Measurements from ENCODE around the gene CEMIP. TPM values are rescaled to one million over a fixed set of nuclear protein-coding genes. Genes with fewer than 3 reads are reported as not detected.

CEMIP gene
- total RNA-seq, 1 donor from 2014 or later, result 0.44 TPM

GRCh38 chr15:80925597-80926059, 146.5 kb downstream of the CEMIP start:
- H3K4me1 ChIP-seq, result no peaks in the 10 kb centered on the region
- no peak overlapping the region for H3K27ac ChIP-seq (replicated peaks)
- DNase-seq, result no peak
- TF ChIP-seq CTCF (IDR thresholded peaks at IDR 0.05; ENCODE audit: borderline replicate concordance), result no peak
- intact Hi-C loops (cut with micrococcal nuclease), result no loop called here
- H3K9me3 ChIP-seq (replicated peaks), result no peaks in the 10 kb centered on the region
- H3K4me3 ChIP-seq, result no peak overlapping the region
- H3K36me3 ChIP-seq, result no peaks in the 10 kb centered on the region
- no peaks in the 10 kb centered on the region for H3K27me3 ChIP-seq (ENCODE audit: low read depth)

GRCh38 chr15:80926126-80926525, 147.0 kb downstream of the CEMIP start:
- Histone ChIP-seq H3K36me3 (no peaks in the 10 kb centered on the region), H3K27me3 (ENCODE audit: low read depth) (no peaks in the 10 kb centered on the region), H3K4me1 (no peaks in the 10 kb centered on the region), H3K4me3 (no peak overlapping the region), H3K27ac (replicated peaks) (no peak overlapping the region), H3K9me3 (replicated peaks) (no peaks in the 10 kb centered on the region)
- intact Hi-C loops (cut with micrococcal nuclease), result no loop called here
- DNase-seq, result no peak
- TF ChIP-seq CTCF (IDR thresholded peaks at IDR 0.05; ENCODE audit: borderline replicate concordance), result no peak

GRCh38 chr15:80929225-80929624, 150.1 kb downstream of the CEMIP start:
- Histone ChIP-seq H3K9me3 (replicated peaks) (no peaks in the 10 kb centered on the region), H3K27me3 (ENCODE audit: low read depth) (no peaks in the 10 kb centered on the region), H3K4me3 (no peak overlapping the region), H3K4me1 (peaks cover 15% of the 10 kb centered on the region), H3K36me3 (no peaks in the 10 kb centered on the region), H3K27ac (replicated peaks) (no peak overlapping the region)
- TF ChIP-seq CTCF (IDR thresholded peaks at IDR 0.05; ENCODE audit: borderline replicate concordance), result no peak
- no peak for DNase-seq
- intact Hi-C loops (cut with micrococcal nuclease), result no loop called here

- intact Hi-C loops (cut with micrococcal nuclease), result no loop called here
- Histone ChIP-seq H3K27ac (replicated peaks) (no peak overlapping the region), H3K9me3 (replicated peaks) (no peaks in the 10 kb centered on the region), H3K4me3 (no peak overlapping the region), H3K27me3 (ENCODE audit: low read depth) (no peaks in the 10 kb centered on the region), H3K4me1 (peaks cover 16% of the 10 kb centered on the region), H3K36me3 (no peaks in the 10 kb centered on the region)
- no peak for TF ChIP-seq CTCF (IDR thresholded peaks at IDR 0.05; ENCODE audit: borderline replicate concordance)
- no peak for DNase-seq
Measured at GRCh38 chr15:80929689-80930088, 150.5 kb downstream of the CEMIP start.

GRCh38 chr15:80931191-80931590, 152.0 kb downstream of the CEMIP start:
- no peak overlapping the region for H3K27ac ChIP-seq (replicated peaks)
- no peak for TF ChIP-seq CTCF (IDR thresholded peaks at IDR 0.05; ENCODE audit: borderline replicate concordance)
- peaks cover 22% of the 10 kb centered on the region for H3K4me1 ChIP-seq
- intact Hi-C loops (cut with micrococcal nuclease), result no loop called here
- H3K4me3 ChIP-seq, result no peak overlapping the region
- H3K27me3 ChIP-seq (ENCODE audit: low read depth), result no peaks in the 10 kb centered on the region
- DNase-seq, result no peak
- H3K36me3 ChIP-seq, result no peaks in the 10 kb centered on the region
- H3K9me3 ChIP-seq (replicated peaks), result no peaks in the 10 kb centered on the region

Data from left ventricle myocardium inferior (tissue), 1 donor.